ENCODE data around the gene ZBTB7C.

The ZBTB7C gene

GRCh38 chr18:48392268-48392667 is 16.9 kb downstream of the ZBTB7C start:
- no peak for TF ChIP-seq CTCF (IDR thresholded peaks at IDR 0.05; ENCODE audit: unreplicated experiment in 3 of 3)
- H3K36me3 Mint-ChIP-seq (ENCODE audit: low read depth): no peaks in the 10 kb centered on the region
- no peaks in the 10 kb centered on the region for H3K9me3 Mint-ChIP-seq
- peaks cover 6% of the 10 kb centered on the region for H3K27me3 Mint-ChIP-seq (ENCODE audit: low read depth)
- peak overlapping the region; percentile 15 to 90 (median 70) for H3K27ac Mint-ChIP-seq
- H3K4me1 Mint-ChIP-seq: peaks cover 39% of the 10 kb centered on the region
- peak overlapping the region in 1 of 3 experiments; percentile 15 for H3K4me3 Mint-ChIP-seq

DNA sequence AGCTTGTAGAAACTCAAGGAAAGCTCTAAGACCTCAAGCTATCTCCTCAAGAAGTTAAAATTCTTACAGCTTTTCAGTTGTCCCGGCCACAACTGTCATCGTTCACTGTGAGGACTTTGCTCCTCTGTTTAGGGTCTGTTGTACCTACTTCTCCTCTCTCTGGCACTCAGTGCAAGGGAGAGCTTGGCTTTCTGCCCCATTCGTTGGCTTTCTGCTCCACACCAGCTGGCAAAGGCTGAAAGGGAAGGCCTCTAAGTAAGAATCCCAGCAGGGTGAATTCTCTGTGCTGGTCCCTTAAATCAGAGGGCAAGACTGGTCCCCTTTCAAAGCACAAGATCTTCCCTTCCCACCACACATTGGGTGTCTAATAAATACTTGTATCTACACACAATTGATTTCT is 17.3 kb downstream of the ZBTB7C start:
- peak overlapping the region; percentile 15 to 90 (median 70) for H3K27ac Mint-ChIP-seq
- no peak for TF ChIP-seq CTCF (IDR thresholded peaks at IDR 0.05; ENCODE audit: unreplicated experiment in 3 of 3)

DNA sequence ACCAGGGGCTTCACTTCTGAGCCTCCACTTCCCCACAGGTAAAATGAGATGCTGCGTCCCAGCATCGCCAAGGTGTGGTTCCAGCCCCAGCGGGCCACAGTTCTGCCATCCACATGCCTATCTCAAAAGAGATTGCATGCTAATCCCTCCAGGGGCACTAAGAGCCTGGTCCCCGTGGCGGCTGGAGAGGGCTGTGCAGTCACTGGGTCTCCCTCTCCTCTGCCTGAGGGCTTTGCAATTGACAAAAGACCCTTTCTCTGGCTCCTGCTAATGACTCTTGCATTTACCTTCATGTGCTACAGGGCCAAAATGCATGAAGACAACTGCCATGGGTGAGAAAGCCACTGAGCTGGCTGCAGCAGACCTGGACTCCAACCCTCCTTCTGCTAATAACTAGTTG is 18.5 kb downstream of the ZBTB7C start:
- TF ChIP-seq CTCF (IDR thresholded peaks at IDR 0.05; ENCODE audit: unreplicated experiment in 3 of 3): no peak
- H3K4me1 Mint-ChIP-seq: peaks cover 33% of the 10 kb centered on the region
- H3K9me3 Mint-ChIP-seq: no peaks in the 10 kb centered on the region
- H3K4me3 Mint-ChIP-seq: no peak overlapping the region
- peaks cover 7% of the 10 kb centered on the region for H3K27me3 Mint-ChIP-seq (ENCODE audit: low read depth)
- H3K36me3 Mint-ChIP-seq (ENCODE audit: low read depth): no peaks in the 10 kb centered on the region
- H3K27ac Mint-ChIP-seq: no peak overlapping the region

More for the DNA sequence above, 17.3 kb downstream of the ZBTB7C start:
- H3K36me3 Mint-ChIP-seq (ENCODE audit: low read depth): no peaks in the 10 kb centered on the region
- H3K4me1 Mint-ChIP-seq: peaks cover 35% of the 10 kb centered on the region
- peaks cover 7% of the 10 kb centered on the region for H3K27me3 Mint-ChIP-seq (ENCODE audit: low read depth)
- H3K4me3 Mint-ChIP-seq: no peak overlapping the region
- no peaks in the 10 kb centered on the region for H3K9me3 Mint-ChIP-seq

GRCh38 chr18:48388478-48388877 is 20.7 kb downstream of the ZBTB7C start:
- peaks cover 20% of the 10 kb centered on the region for H3K4me1 Mint-ChIP-seq
- H3K27me3 Mint-ChIP-seq (ENCODE audit: low read depth): peaks cover 4% of the 10 kb centered on the region
- H3K9me3 Mint-ChIP-seq: no peaks in the 10 kb centered on the region

DNA sequence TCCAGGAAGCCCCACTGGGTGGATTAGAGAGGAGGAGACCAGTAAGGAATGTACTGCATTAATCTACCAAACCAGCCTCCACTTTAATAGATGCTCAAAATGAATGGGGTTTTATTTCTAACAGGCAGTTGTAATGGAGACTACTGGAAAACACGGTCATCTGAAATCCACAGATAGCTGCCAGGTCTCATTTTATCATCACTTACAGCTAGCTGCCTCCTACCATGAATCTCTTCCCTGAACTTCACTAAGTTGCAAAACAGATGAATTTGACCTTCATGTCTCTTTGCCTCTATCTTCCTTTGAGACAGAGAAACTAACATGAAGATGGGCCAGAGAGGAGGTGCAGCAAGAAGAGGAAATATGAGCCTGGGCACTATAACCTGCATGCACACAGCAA is 21.9 kb downstream of the ZBTB7C start:
- Mint-ChIP-seq H3K4me3 (no peak overlapping the region), H3K27ac (no peak overlapping the region), H3K36me3 (ENCODE audit: low read depth) (no peaks in the 10 kb centered on the region), H3K9me3 (no peaks in the 10 kb centered on the region), H3K27me3 (ENCODE audit: low read depth) (peaks cover 4% of the 10 kb centered on the region), H3K4me1 (peaks cover 10% of the 10 kb centered on the region)
- TF ChIP-seq CTCF (IDR thresholded peaks at IDR 0.05; ENCODE audit: unreplicated experiment in 3 of 3): no peak

More at GRCh38 chr18:48388478-48388877, 20.7 kb downstream of the ZBTB7C start:
- TF ChIP-seq CTCF (IDR thresholded peaks at IDR 0.05; ENCODE audit: unreplicated experiment in 3 of 3): no peak
- H3K4me3 Mint-ChIP-seq: no peak overlapping the region
- H3K36me3 Mint-ChIP-seq (ENCODE audit: low read depth): no peaks in the 10 kb centered on the region
- no peak overlapping the region for H3K27ac Mint-ChIP-seq

DNA sequence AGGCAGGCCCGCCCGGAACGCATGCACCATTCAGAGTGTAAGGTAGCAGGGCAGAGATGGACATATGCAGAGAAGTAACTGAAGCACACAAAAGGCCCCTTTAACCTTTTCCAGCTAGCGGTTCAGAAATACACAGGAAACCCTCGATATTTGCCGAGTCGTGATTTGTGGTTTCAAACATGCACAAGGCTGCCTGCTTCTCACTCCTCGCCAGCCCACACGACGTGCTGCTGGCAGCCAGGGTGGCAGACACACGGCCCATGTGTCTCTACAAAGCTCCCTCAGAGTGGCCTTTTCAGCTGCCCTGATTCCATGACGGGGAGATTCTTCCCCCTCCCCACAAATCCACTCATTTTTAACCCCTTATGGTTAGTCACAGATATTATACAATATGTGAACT is 23.6 kb downstream of the ZBTB7C start:
- Mint-ChIP-seq H3K4me1 (no peaks in the 10 kb centered on the region), H3K27me3 (ENCODE audit: low read depth) (peaks cover 4% of the 10 kb centered on the region), H3K27ac (no peak overlapping the region), H3K36me3 (ENCODE audit: low read depth) (no peaks in the 10 kb centered on the region), H3K9me3 (no peaks in the 10 kb centered on the region), H3K4me3 (no peak overlapping the region)
- TF ChIP-seq CTCF (IDR thresholded peaks at IDR 0.05; ENCODE audit: unreplicated experiment in 3 of 3): no peak

All from nephron (organoid).